Progenitor cell of endocrine pancreas (in vitro differentiated cells): ENCODE measurements around the gene COX6A2. TPM values are rescaled to one million over a fixed set of nuclear protein-coding genes. Genes with fewer than 3 reads are reported as not detected.
"Not testable (repeated sequence)": the region's sequence is repeated elsewhere in the genome, so short reads cannot be mapped to it uniquely, and the experiment has no call there.

ENCODE experiments used
- DNase-seq: peaks from one replicate; pipeline ENCODE4 v3.0.0; 2021; ENCODE audit warnings: low spot score; ENCODE audit not compliant: unreplicated experiment
- H3K27ac Mint-ChIP-seq: 2 replicates; pipeline ENCODE4 v1.8.0; 2021; ENCODE audit warnings: mild to moderate bottlenecking, moderate library complexity, mixed read lengths
- H3K27me3 Mint-ChIP-seq: 2 replicates; pipeline ENCODE4 v1.8.0; 2021; ENCODE audit warnings: mixed read lengths
- H3K36me3 Mint-ChIP-seq: 2 replicates; pipeline ENCODE4 v1.8.0; 2022; ENCODE audit warnings: mixed read lengths; ENCODE audit not compliant: insufficient read depth
- H3K4me1 Mint-ChIP-seq: 2 replicates; pipeline ENCODE4 v1.8.0; 2021; ENCODE audit warnings: low read depth, mixed read lengths
- H3K4me3 Mint-ChIP-seq: 2 replicates; pipeline ENCODE4 v1.8.0; 2021; ENCODE audit warnings: low read depth, mild to moderate bottlenecking, moderate library complexity, mixed read lengths
- H3K9me3 Mint-ChIP-seq: 2 replicates; pipeline ENCODE4 v1.8.0; 2021; ENCODE audit warnings: low read depth, mixed read lengths
- CTCF ChIP-seq: fragments of 200-600 bp; sonication (generic); IDR thresholded peaks from one replicate; pipeline ENCODE4 v1.5.0; 2021; ENCODE audit warnings: antibody characterized with exemption, mild to moderate bottlenecking; ENCODE audit not compliant: unreplicated experiment
- total RNA-seq: library from RNA; stranded (reverse); gene quantifications from 2 replicates; pipeline ENCODE4 v1.2.1, GENCODE V29; 2021

Gene COX6A2
- total RNA-seq, 1 donor from 2014 or later: not detected

DNA sequence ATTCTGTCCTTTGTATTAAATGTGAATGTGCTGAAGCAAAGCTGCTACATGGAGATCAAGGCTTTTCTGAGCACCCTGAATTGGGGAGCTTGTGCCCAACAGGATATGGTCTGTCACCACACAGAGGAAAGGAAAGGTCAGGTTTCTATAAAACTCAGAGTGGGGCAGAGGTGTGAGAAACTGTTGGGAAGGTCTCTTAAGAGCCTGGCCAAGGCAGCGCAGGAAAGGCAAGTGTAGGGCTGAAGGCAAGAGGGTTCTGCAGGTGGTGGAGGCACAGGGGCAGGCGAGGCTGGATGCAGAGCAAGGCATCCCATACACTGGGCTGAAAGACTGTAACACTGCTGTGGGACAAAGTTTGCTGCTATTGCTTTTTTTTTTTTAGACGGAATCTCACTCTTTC lies 8.1 kb downstream of the COX6A2 start:
- DNase-seq: no peak
- Mint-ChIP-seq H3K36me3 (no peaks in the 10 kb centered on the region), H3K27ac (no peak overlapping the region), H3K9me3 (no peaks in the 10 kb centered on the region), H3K4me3 (no peak overlapping the region), H3K4me1 (no peaks in the 10 kb centered on the region), H3K27me3 (peaks cover 48% of the 10 kb centered on the region)
- TF ChIP-seq CTCF: no peak

- Mint-ChIP-seq H3K27ac (no peak overlapping the region), H3K4me3 (no peak overlapping the region), H3K36me3 (no peaks in the 10 kb centered on the region), H3K4me1 (no peaks in the 10 kb centered on the region), H3K9me3 (no peaks in the 10 kb centered on the region), H3K27me3 (peaks cover 46% of the 10 kb centered on the region)
- DNase-seq: no peak
- TF ChIP-seq CTCF: no peak
These were observed 10.2 kb downstream of the COX6A2 start for GRCh38 chr16:31417916-31418315.

GRCh38 chr16:31417036-31417435 lies 11.1 kb downstream of the COX6A2 start:
- not testable (repeated sequence) for H3K9me3 Mint-ChIP-seq, H3K27ac Mint-ChIP-seq, H3K4me1 Mint-ChIP-seq, DNase-seq, H3K4me3 Mint-ChIP-seq, H3K36me3 Mint-ChIP-seq
- H3K27me3 Mint-ChIP-seq: peaks cover 44% of the 10 kb centered on the region

- peaks cover 44% of the 10 kb centered on the region for H3K27me3 Mint-ChIP-seq
- no peaks in the 10 kb centered on the region for H3K36me3 Mint-ChIP-seq
- no peak for DNase-seq
- H3K4me3 Mint-ChIP-seq: no peak overlapping the region
- no peak overlapping the region for H3K27ac Mint-ChIP-seq
- H3K4me1 Mint-ChIP-seq: no peaks in the 10 kb centered on the region
- no peaks in the 10 kb centered on the region for H3K9me3 Mint-ChIP-seq
- no peak for TF ChIP-seq CTCF
These were observed 11.8 kb downstream of the COX6A2 start for GRCh38 chr16:31416371-31416770.

DNA sequence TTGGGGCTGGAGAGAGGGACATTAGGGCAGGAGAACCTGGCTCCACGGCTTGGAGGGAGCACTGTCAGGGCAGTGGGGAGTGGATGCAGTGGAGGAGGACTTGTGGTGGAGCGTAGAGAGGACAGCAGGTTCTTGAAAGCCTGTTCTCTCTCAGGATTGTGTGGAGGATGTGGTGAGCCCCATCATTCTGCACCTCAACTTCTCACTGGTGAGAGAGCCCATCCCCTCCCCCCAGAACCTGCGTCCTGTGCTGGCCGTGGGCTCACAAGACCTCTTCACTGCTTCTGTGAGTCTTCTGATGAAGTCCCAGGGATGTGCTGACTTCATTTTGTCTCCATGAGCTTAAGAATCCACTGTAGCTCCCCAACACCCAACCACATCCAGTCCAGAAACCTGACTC lies 13.5 kb downstream of the COX6A2 start:
- DNase-seq: no peak
- H3K36me3 Mint-ChIP-seq: no peaks in the 10 kb centered on the region
- H3K4me1 Mint-ChIP-seq: no peaks in the 10 kb centered on the region
- peaks cover 40% of the 10 kb centered on the region for H3K27me3 Mint-ChIP-seq
- H3K27ac Mint-ChIP-seq: no peak overlapping the region
- H3K4me3 Mint-ChIP-seq: no peak overlapping the region
- no peak for TF ChIP-seq CTCF
- no peaks in the 10 kb centered on the region for H3K9me3 Mint-ChIP-seq

- no peak for TF ChIP-seq CTCF
- no peak for DNase-seq
- Mint-ChIP-seq H3K9me3 (no peaks in the 10 kb centered on the region), H3K27me3 (peaks cover 46% of the 10 kb centered on the region), H3K4me1 (no peaks in the 10 kb centered on the region), H3K36me3 (no peaks in the 10 kb centered on the region), H3K4me3 (no peak overlapping the region), H3K27ac (no peak overlapping the region)
These were observed 14.2 kb downstream of the COX6A2 start for GRCh38 chr16:31413943-31414342.
